ENCODE results near the gene MYOG. TPM values are rescaled to one million over a fixed set of nuclear protein-coding genes. Genes with fewer than 3 reads are reported as not detected.

Gene MYOG
- total and polyA plus RNA-seq, 12 donors = 0.06 TPM; not detected in 11

- peak within 1 kb of the TSS; percentile 58 to 91 (median 81) for H3K27ac ChIP-seq
- 1% methylated on average over 51 of the region's 51 CpGs for WGBS, 2 donors
- H3K4me3 ChIP-seq = peak within 1 kb of the TSS in 9 of 10 donors; percentile 29 to 58 (median 49)
- intact Hi-C loops (cut with DNase I) = loop anchor here in 5 of 10 donors (5.0 kb wide), 2 partner anchors 39 to 91 kb away; no protein-coding TSS in a partner anchor
- H3K4me1 ChIP-seq = peaks cover 23 to 70% (median 49%) of the 10 kb centered on the region in 9 donors
- peaks cover 0 to 71% (median 21%) of the 10 kb centered on the region in 7 donors for H3K27me3 ChIP-seq
- peak in 2 of 9 donors; percentile 15 to 26 for TF ChIP-seq CTCF (IDR thresholded peaks at IDR 0.05)
- ATAC-seq = peak; percentile 83 to 88 (median 84)
- H3K36me3 ChIP-seq = no peaks in the 10 kb centered on the region
- no peaks in the 10 kb centered on the region for H3K9me3 ChIP-seq
- DNase-seq = peak; percentile 62 to 65
Observed at GRCh38 chr1:203127666-203128430, 42.0 kb upstream of the MYOG start, which contains the start of gene ADORA1. TSS of gene ADORA1 (plus strand) at chr1:203127726. CDS start at chr1:203128842, 1,116 bp downstream.

GRCh38 chr1:203126866-203127665, 41.3 kb upstream of the MYOG start:
- Histone ChIP-seq H3K27ac (peak overlapping the region in 7 of 10 donors; percentile 77 to 91 (median 83)), H3K9me3 (no peaks in the 10 kb centered on the region), H3K4me1 (peaks cover 23 to 70% (median 49%) of the 10 kb centered on the region in 9 donors), H3K27me3 (peaks cover 0 to 78% (median 28%) of the 10 kb centered on the region in 7 donors), H3K36me3 (no peaks in the 10 kb centered on the region), H3K4me3 (peak overlapping the region in 9 of 10 donors; percentile 29 to 58 (median 49))
- TF ChIP-seq CTCF (IDR thresholded peaks at IDR 0.05) = no peak
- no peak for DNase-seq
- ATAC-seq = peak in 1 of 8 donors; percentile 0
- intact Hi-C loops (cut with DNase I) = loop anchor here in 5 of 10 donors (5.0 kb wide), 2 partner anchors 40 to 90 kb away; no protein-coding TSS in a partner anchor
- 23 to 37% methylated on average over 11 to 12 of the region's 12 CpGs for WGBS, 2 donors

- H3K4me1 ChIP-seq = peaks cover 23 to 66% (median 49%) of the 10 kb centered on the region in 9 donors
- no peaks in the 10 kb centered on the region for H3K9me3 ChIP-seq
- H3K27ac ChIP-seq = no peak overlapping the region
- H3K36me3 ChIP-seq = no peaks in the 10 kb centered on the region
- WGBS, 2 donors = 30 to 35% methylated on average over 8 of the region's 8 CpGs
- intact Hi-C loops (cut with DNase I) = loop anchor here in 5 of 10 donors (5.0 kb wide), 2 partner anchors 41 to 89 kb away; no protein-coding TSS in a partner anchor
- peak in 8 of 9 donors; percentile 21 to 60 (median 45) for TF ChIP-seq CTCF (IDR thresholded peaks at IDR 0.05)
- peak overlapping the region in 1 of 10 donors; percentile 50 for H3K4me3 ChIP-seq
- no peak for ATAC-seq
- DNase-seq = no peak
- peaks cover 0 to 81% (median 28%) of the 10 kb centered on the region in 7 donors for H3K27me3 ChIP-seq
Observed at GRCh38 chr1:203126151-203126865, 40.5 kb upstream of the MYOG start.
